Endodermal cell (in vitro differentiated cells): ENCODE measurements around the gene ACHE. TPM values are rescaled to one million over a fixed set of nuclear protein-coding genes. Genes with fewer than 3 reads are reported as not detected.
A peak's percentile ranks its signal among the peaks of the same experiment; 100 is the strongest.

ENCODE experiments used
- DNase-seq: peaks from one replicate; pipeline ENCODE4 v3.0.0-alpha.2; 2017
- H3K27ac ChIP-seq: 2 replicates; pipeline ENCODE4 v1.5.1; 2013; ENCODE audit warnings: mild to moderate bottlenecking, low read depth, low read length, moderate library complexity
- H3K27me3 ChIP-seq: 2 replicates; pipeline ENCODE4 v1.6.1; 2013; ENCODE audit warnings: mild to moderate bottlenecking, low read length, moderate library complexity; ENCODE audit not compliant: insufficient read depth, control insufficient read depth, poor library complexity, severe bottlenecking
- H3K36me3 ChIP-seq: 2 replicates; pipeline ENCODE4 v1.7.0; 2013; ENCODE audit warnings: mild to moderate bottlenecking, low read length, moderate library complexity; ENCODE audit not compliant: control insufficient read depth, insufficient read depth
- H3K4me1 ChIP-seq: one replicate; pipeline ENCODE4 v1.7.0; 2013; ENCODE audit warnings: low read length; ENCODE audit not compliant: control insufficient read depth, insufficient read depth
- H3K4me3 ChIP-seq: 2 replicates; pipeline ENCODE4 v1.5.1; 2013; ENCODE audit warnings: mild to moderate bottlenecking, low read length, moderate library complexity
- H3K9ac ChIP-seq: 2 replicates; pipeline ENCODE4 v1.6.1; 2013; ENCODE audit warnings: mild to moderate bottlenecking, low read length, moderate library complexity; ENCODE audit not compliant: poor library complexity, severe bottlenecking; ENCODE audit errors: extremely low read depth
- H3K9me3 ChIP-seq: 2 replicates; pipeline ENCODE4 v1.6.1; 2013; ENCODE audit warnings: mild to moderate bottlenecking, low read length, moderate library complexity; ENCODE audit not compliant: control insufficient read depth
- H3K27ac Mint-ChIP-seq: 2 replicates; pipeline ENCODE4 v1.8.0; 2020; ENCODE audit warnings: mixed read lengths
- H3K27me3 Mint-ChIP-seq: 2 replicates; pipeline ENCODE4 v1.8.0; 2021; ENCODE audit warnings: mild to moderate bottlenecking, mixed read lengths; ENCODE audit not compliant: insufficient read depth
- H3K36me3 Mint-ChIP-seq: 2 replicates; pipeline ENCODE4 v1.8.0; 2020; ENCODE audit warnings: low read depth, mixed read lengths
- H3K4me1 Mint-ChIP-seq: 2 replicates; pipeline ENCODE4 v1.8.0; 2020; ENCODE audit warnings: mixed read lengths
- H3K4me3 Mint-ChIP-seq: 2 replicates; pipeline ENCODE4 v1.8.0; 2020; ENCODE audit warnings: mild to moderate bottlenecking, moderate library complexity, mixed read lengths
- H3K9me3 Mint-ChIP-seq: 2 replicates; pipeline ENCODE4 v1.8.0; 2020; ENCODE audit warnings: mild to moderate bottlenecking, mixed read lengths
- CTCF ChIP-seq: fragments of 200-600 bp; sonication (generic); conservative IDR thresholded peaks from 2 replicates; pipeline ENCODE4 v1.5.0; 2021; ENCODE audit warnings: antibody characterized with exemption, mild to moderate bottlenecking
- WGBS, 2 experiments: methylation state at CpG; one replicate each; pipeline versions ENCODE4 v1.1.5 to v1.1.7; 2013; ENCODE audit warnings: missing lambda C conversion rate in 2 of 2, mixed read lengths in 1 of 2; ENCODE audit not compliant: insufficient coverage in 1 of 2, insufficient read length in 1 of 2; 5-methylcytosine and 5-hydroxymethylcytosine counted together
- total RNA-seq, 2 donors: library from RNA; stranded (reverse); fragmentation: NEBNext Ultra II Directional in 1 of 2; extraction: Animal tissue kit (Norgen Biotek cat#: 25700) in 1 of 2; gene quantifications; 2 replicates in 1 of 2; 3 replicates in 1 of 2; pipeline ENCODE4 v1.2.1, GENCODE V29; 2021

ACHE gene
- total RNA-seq, 2 donors from 2014 or later = 2.6 to 13.7 TPM

- Mint-ChIP-seq H3K27ac (no peak overlapping the region), H3K9me3 (no peaks in the 10 kb centered on the region), H3K4me3 (no peak overlapping the region), H3K27me3 (no peaks in the 10 kb centered on the region), H3K36me3 (peaks cover 80% of the 10 kb centered on the region), H3K4me1 (peaks cover 21% of the 10 kb centered on the region)
- Histone ChIP-seq H3K27me3 (no peaks in the 10 kb centered on the region), H3K36me3 (peaks cover 72% of the 10 kb centered on the region), H3K4me3 (peak overlapping the region; percentile 11), H3K27ac (no peak overlapping the region), H3K4me1 (peaks cover 5% of the 10 kb centered on the region), H3K9me3 (no peaks in the 10 kb centered on the region), H3K9ac (no peak overlapping the region)
- WGBS, 2 experiments = 88 to 93% methylated on average over 2 to 7 of the region's 7 CpGs
- DNase-seq = no peak
- no peak for TF ChIP-seq CTCF
Observed at GRCh38 chr7:100878013-100878412, 17.7 kb downstream of the ACHE start.

GRCh38 chr7:100875356-100875751 is 20.3 kb downstream of the ACHE start:
- no peaks in the 10 kb centered on the region for H3K9me3 ChIP-seq
- H3K9me3 Mint-ChIP-seq = no peaks in the 10 kb centered on the region
- H3K36me3 Mint-ChIP-seq = peaks cover 79% of the 10 kb centered on the region

GRCh38 chr7:100874577-100875355 is 20.9 kb downstream of the ACHE start, which contains the start of gene SRRT:
Gene SRRT, plus strand, starts transcription at chr7:100875103. Its CDS starts 488 bp downstream, at chr7:100875591.
- H3K27ac ChIP-seq = peak within 1 kb of the TSS; percentile 96
- peak within 1 kb of the TSS; percentile 99 for H3K4me3 Mint-ChIP-seq
- peaks cover 5% of the 10 kb centered on the region for H3K4me1 ChIP-seq
- no peaks in the 10 kb centered on the region for H3K9me3 ChIP-seq
- TF ChIP-seq CTCF = peak; percentile 59
- no peaks in the 10 kb centered on the region for H3K9me3 Mint-ChIP-seq
- no peaks in the 10 kb centered on the region for H3K27me3 Mint-ChIP-seq
- peak within 1 kb of the TSS; percentile 100 for H3K4me3 ChIP-seq
- peak; percentile 99 for DNase-seq
- peaks cover 18% of the 10 kb centered on the region for H3K4me1 Mint-ChIP-seq
- H3K36me3 Mint-ChIP-seq = peaks cover 79% of the 10 kb centered on the region
- no peaks in the 10 kb centered on the region for H3K27me3 ChIP-seq
- 4 to 15% methylated on average over 23 to 79 of the region's 79 CpGs for WGBS, 2 experiments
- peak within 1 kb of the TSS; percentile 98 for H3K27ac Mint-ChIP-seq
- H3K9ac ChIP-seq = peak within 1 kb of the TSS; percentile 92
- peaks cover 71% of the 10 kb centered on the region for H3K36me3 ChIP-seq

More at GRCh38 chr7:100875356-100875751, 20.3 kb downstream of the ACHE start:
- H3K27ac ChIP-seq = peak overlapping the region; percentile 96
- H3K27me3 ChIP-seq = no peaks in the 10 kb centered on the region
- H3K4me1 ChIP-seq = peaks cover 5% of the 10 kb centered on the region
- H3K27me3 Mint-ChIP-seq = no peaks in the 10 kb centered on the region
- H3K4me1 Mint-ChIP-seq = peaks cover 21% of the 10 kb centered on the region
- peak overlapping the region; percentile 100 for H3K4me3 ChIP-seq
- H3K36me3 ChIP-seq = peaks cover 70% of the 10 kb centered on the region
- WGBS, 2 experiments = 0 to 1% methylated on average over 15 to 39 of the region's 39 CpGs
- TF ChIP-seq CTCF = no peak
- H3K9ac ChIP-seq = peak overlapping the region; percentile 92
- DNase-seq = no peak
- peak overlapping the region; percentile 98 for H3K27ac Mint-ChIP-seq
- peak overlapping the region; percentile 99 for H3K4me3 Mint-ChIP-seq
